CD4-positive, alpha-beta T cell (primary cell): ENCODE measurements around the gene HLA-A. TPM values are rescaled to one million over a fixed set of nuclear protein-coding genes. Genes with fewer than 3 reads are reported as not detected.

Source experiments
- ATAC-seq: fragments of 200-7000 bp; cut with Tn5 transposase; one replicate; pipeline ENCODE4 v1.10.0; 2022; ENCODE audit warnings: mild to moderate bottlenecking; ENCODE audit not compliant: poor library complexity
- CTCF ChIA-PET: fragments of 350-600 bp; sonication (Branson Sonifier 250); formaldehyde crosslinking; loops from one replicate; lab custom pipeline; 2021; ENCODE audit warnings: antibody characterized with exemption, inconsistent platforms; lab: Charles Lee
- POLR2A ChIA-PET: fragments of 350-600 bp; sonication (Branson Sonifier 250); formaldehyde crosslinking; loops from one replicate; lab custom pipeline; 2021; ENCODE audit warnings: antibody characterized with exemption, inconsistent platforms; lab: Charles Lee
- DNase-seq, 14 experiments: peaks; one replicate each; pipeline ENCODE4 v3.0.0-alpha.2; 2013 to 2020; ENCODE audit warnings: mixed read lengths in 2 of 14
- H3K27ac ChIP-seq, 2 donors: one replicate each; pipeline versions ENCODE4 v1.5.1 to v1.7.0; 2013; ENCODE audit warnings: low read length in 2 of 2, low read depth in 1 of 2, mild to moderate bottlenecking in 1 of 2
- H3K27me3 ChIP-seq, 2 experiments: 1 replicate in 1 of 2; 2 replicates in 1 of 2; pipeline versions ENCODE4 v1.6.1 to v1.7.0; 2013; ENCODE audit warnings: low read length in 2 of 2, control low read depth in 1 of 2, mild to moderate bottlenecking in 1 of 2, moderate library complexity in 1 of 2; ENCODE audit not compliant: insufficient read depth in 2 of 2, control insufficient read depth in 1 of 2
- H3K36me3 ChIP-seq: one replicate; pipeline ENCODE4 v1.6.1; 2013; ENCODE audit warnings: low read length, control low read depth; ENCODE audit not compliant: insufficient read depth
- H3K4me1 ChIP-seq: one replicate; pipeline ENCODE4 v1.6.1; 2013; ENCODE audit warnings: low read length, control low read depth; ENCODE audit not compliant: insufficient read depth
- H3K4me3 ChIP-seq: one replicate; pipeline ENCODE4 v1.5.1; 2013; ENCODE audit warnings: mild to moderate bottlenecking, low read length, moderate library complexity
- H3K9me3 ChIP-seq, 2 experiments: 1 replicate in 1 of 2; 2 replicates in 1 of 2; pipeline versions ENCODE4 v1.6.1 to v1.7.0; 2013; ENCODE audit warnings: low read length in 2 of 2, mild to moderate bottlenecking in 2 of 2, control low read depth in 1 of 2, moderate library complexity in 1 of 2; ENCODE audit not compliant: control insufficient read depth in 1 of 2, insufficient read depth in 1 of 2
- H3K27ac Mint-ChIP-seq: one replicate; pipeline ENCODE4 v1.8.0; 2020; ENCODE audit warnings: mixed read lengths
- H3K27me3 Mint-ChIP-seq: one replicate; pipeline ENCODE4 v1.8.0; 2021; ENCODE audit warnings: mixed read lengths
- H3K36me3 Mint-ChIP-seq: one replicate; pipeline ENCODE4 v1.8.0; 2021; ENCODE audit warnings: low read depth, mixed read lengths
- H3K4me1 Mint-ChIP-seq: one replicate; pipeline ENCODE4 v1.8.0; 2021; ENCODE audit warnings: low read depth, mixed read lengths
- H3K4me3 Mint-ChIP-seq: one replicate; pipeline ENCODE4 v1.8.0; 2020; ENCODE audit warnings: mild to moderate bottlenecking, mixed read lengths
- H3K9me3 Mint-ChIP-seq: one replicate; pipeline ENCODE4 v1.8.0; 2020; ENCODE audit warnings: mixed read lengths
- CTCF ChIP-seq: fragments of 200-600 bp; IDR thresholded peaks from one replicate; pipeline ENCODE4 v1.8.0; 2022; ENCODE audit warnings: antibody characterized with exemption, mild to moderate bottlenecking
- intact Hi-C, 2 experiments: fragments of 100-400 bp; cut with DNase I in 1 of 2; cut with micrococcal nuclease in 1 of 2; formaldehyde crosslinking; loops; one replicate each; pipeline versions ENCODE4 v1.15.1 to v1.9.0; 2023 to 2025; cut with DNase I, micrococcal nuclease
- total RNA-seq, 174 experiments: library from RNA in 2 of 174; stranded (reverse) in 2 of 174; gene quantifications; one replicate each; pipeline ENCODE4 v1.2.3 and lab custom pipeline; 2021 to 2026

The HLA-A gene
- total RNA-seq, 2 experiments from 2014 or later: 1,767 to 1,801 TPM

- Histone ChIP-seq H3K36me3 (no peaks in the 10 kb centered on the region), H3K9me3 (no peaks in the 10 kb centered on the region), H3K27ac (no peak overlapping the region), H3K4me1 (no peaks in the 10 kb centered on the region), H3K4me3 (no peak overlapping the region), H3K27me3 (no peaks in the 10 kb centered on the region)
- no peak for TF ChIP-seq CTCF
- no peak for DNase-seq
- CTCF ChIA-PET: no interaction called here
- intact Hi-C loops: loop anchor here in 1 of 2 experiments (1.0 kb wide), 1 partner anchor 226 kb away; no protein-coding TSS in a partner anchor
- ATAC-seq: no peak
- Mint-ChIP-seq H3K36me3 (no peaks in the 10 kb centered on the region), H3K27me3 (no peaks in the 10 kb centered on the region), H3K27ac (no peak overlapping the region), H3K4me1 (no peaks in the 10 kb centered on the region), H3K4me3 (no peak overlapping the region), H3K9me3 (no peaks in the 10 kb centered on the region)
- POLR2A ChIA-PET: no interaction called here
These were observed 50.5 kb downstream of the HLA-A start for GRCh38 chr6:29992807-29993206.

- Mint-ChIP-seq H3K4me1 (no peaks in the 10 kb centered on the region), H3K36me3 (no peaks in the 10 kb centered on the region), H3K27ac (no peak overlapping the region), H3K27me3 (no peaks in the 10 kb centered on the region), H3K9me3 (no peaks in the 10 kb centered on the region), H3K4me3 (no peak overlapping the region)
- H3K4me3 ChIP-seq: no peak overlapping the region
- ATAC-seq (no peak), DNase-seq (no peak)
- H3K27me3 ChIP-seq: no peaks in the 10 kb centered on the region
- TF ChIP-seq CTCF: no peak
- H3K27ac ChIP-seq: no peak overlapping the region
- H3K9me3 ChIP-seq: no peaks in the 10 kb centered on the region
- ChIA-PET CTCF (no interaction called here), POLR2A (no interaction called here)
- intact Hi-C loops: no loop called here
- H3K36me3 ChIP-seq: no peaks in the 10 kb centered on the region
- no peaks in the 10 kb centered on the region for H3K4me1 ChIP-seq
These were observed 52.5 kb downstream of the HLA-A start for GRCh38 chr6:29994826-29995225.

GRCh38 chr6:29995340-29995777 lies 53.0 kb downstream of the HLA-A start:
- Mint-ChIP-seq H3K9me3 (no peaks in the 10 kb centered on the region), H3K27me3 (no peaks in the 10 kb centered on the region), H3K36me3 (no peaks in the 10 kb centered on the region), H3K27ac (no peak overlapping the region), H3K4me3 (no peak overlapping the region), H3K4me1 (no peaks in the 10 kb centered on the region)
- ChIA-PET CTCF (no interaction called here), POLR2A (no interaction called here)
- DNase-seq (no peak), ATAC-seq (no peak)
- Histone ChIP-seq H3K36me3 (no peaks in the 10 kb centered on the region), H3K27ac (no peak overlapping the region), H3K4me1 (no peaks in the 10 kb centered on the region), H3K9me3 (no peaks in the 10 kb centered on the region), H3K27me3 (no peaks in the 10 kb centered on the region), H3K4me3 (no peak overlapping the region)
- TF ChIP-seq CTCF: no peak
- intact Hi-C loops: no loop called here

Other genes starting within 250 kb of the HLA-A start
- gene HLA-F, start 219.1 kb upstream of the HLA-A start, total RNA-seq: 100 to 1,000 TPM; 560 TPM
- gene HLA-G, start 114.7 kb upstream of the HLA-A start, total RNA-seq: 1 to 10 TPM; 2.7 to 2.9 TPM
- 10 to 100 TPM; 36.5 to 39.4 TPM for gene POLR1H, start 118.7 kb downstream of the HLA-A start, total RNA-seq
- 10 to 100 TPM; 28.3 to 28.6 TPM for gene PPP1R11, start 124.7 kb downstream of the HLA-A start, total RNA-seq
- not detected for gene RNF39, start 133.2 kb downstream of the HLA-A start, total RNA-seq
- not detected for gene TRIM31, start 170.6 kb downstream of the HLA-A start, total RNA-seq
- gene TRIM40, start 193.6 kb downstream of the HLA-A start, total RNA-seq: not detected
- gene TRIM10, start 218.7 kb downstream of the HLA-A start, total RNA-seq: not detected
- gene TRIM15, start 221.0 kb downstream of the HLA-A start, total RNA-seq: not detected